ENCODE results near the gene STUM. TPM values are rescaled to one million over a fixed set of nuclear protein-coding genes. Genes with fewer than 3 reads are reported as not detected.

STUM gene
- polyA plus RNA-seq, 2 of the 4 experiments (the other 2 are of a cell fraction) = not detected

GRCh38 chr1:226602186-226603021 lies 53.8 kb downstream of the STUM start (continued):
- no peak for TF ChIP-seq EP300 (IDR thresholded peaks at IDR 0.05)
- TF ChIP-seq HEYL (CRISPR knock-in tag; IDR thresholded peaks at IDR 0.05) = no peak

GRCh38 chr1:226603022-226603857 lies 54.7 kb downstream of the STUM start:
- WGBS (ENCODE audit: missing lambda C conversion rate) = 53% methylated on average over 8 of the region's 8 CpGs
- Histone ChIP-seq H3K9me3 (no peaks in the 10 kb centered on the region), H3K27ac (no peak overlapping the region), H3K4me1 (no peaks in the 10 kb centered on the region), H3K4me3 (no peak overlapping the region), H3K4me2 (no peak overlapping the region)
- no peak for DNase-seq (ENCODE audit: low read depth in 1 of 2, low spot score in 1 of 2)
- ChIA-PET CTCF (interaction anchor here (1.0 to 1.4 kb wide), 5 partner anchors 10 to 178 kb away, joined by 3 to 6 read pairs (median 3); no protein-coding TSS in a partner anchor), POLR2A (no interaction called here)
- TF ChIP-seq CBX2 (IDR thresholded peaks at IDR 0.05; ENCODE audit: borderline replicate concordance, low read depth) (no peak), RNF2 (IDR thresholded peaks at IDR 0.05; ENCODE audit: borderline replicate concordance, low read depth) (no peak), CBX8 (IDR thresholded peaks at IDR 0.05) (no peak), NPAS2 (CRISPR knock-in tag; IDR thresholded peaks at IDR 0.05; ENCODE audit: borderline replicate concordance) (no peak), KDM1A (IDR thresholded peaks at IDR 0.05; ENCODE audit: low read depth) (no peak), KDM5A (IDR thresholded peaks at IDR 0.05) (no peak), MAX (IDR thresholded peaks at IDR 0.05) (no peak), JUNB (IDR thresholded peaks at IDR 0.05) (no peak)
- ATAC-seq = no peak
- no peak for FAIRE-seq

- CTCF ChIA-PET = interaction anchor here (1.0 to 1.5 kb wide), 5 partner anchors 21 to 179 kb away, joined by 3 to 6 read pairs (median 4); no protein-coding TSS in a partner anchor
- no peak for FAIRE-seq
- no peaks in the 10 kb centered on the region for H3K9me3 ChIP-seq
- TF ChIP-seq GATA3 (IDR thresholded peaks at IDR 0.05; ENCODE audit: borderline replicate concordance) = no peak
- TF ChIP-seq HES2 (IDR thresholded peaks at IDR 0.05) = no peak
- no peak for TF ChIP-seq ATOH8 (CRISPR knock-in tag; IDR thresholded peaks at IDR 0.05; ENCODE audit: low read depth)
- TF ChIP-seq NFE2L2 (conservative IDR thresholded peaks at IDR 0.05; ENCODE audit: low read length) = no peak
- TF ChIP-seq HMGXB4 (CRISPR knock-in tag; IDR thresholded peaks at IDR 0.05; ENCODE audit: borderline replicate concordance) = no peak
- TF ChIP-seq HEYL (CRISPR knock-in tag; IDR thresholded peaks at IDR 0.05) = no peak
- TF ChIP-seq NR3C1 (IDR thresholded peaks at IDR 0.05) = no peak
- TF ChIP-seq EHF (CRISPR knock-in tag; IDR thresholded peaks at IDR 0.05) = no peak
- TF ChIP-seq CHD4 (IDR thresholded peaks at IDR 0.05; ENCODE audit: borderline replicate concordance) = no peak
- no peak for TF ChIP-seq BHLHE40 (IDR thresholded peaks at IDR 0.05; ENCODE audit: low read depth, low read length)
- no peak for TF ChIP-seq ZC3H11A (IDR thresholded peaks at IDR 0.05)
- no peak for TF ChIP-seq ESRRA (IDR thresholded peaks at IDR 0.05; ENCODE audit: borderline replicate concordance, low read length)
- no peak for TF ChIP-seq CBX8 (IDR thresholded peaks at IDR 0.05)
- no peak for TF ChIP-seq MAX (IDR thresholded peaks at IDR 0.05)
- ATAC-seq = no peak
- H3K4me1 ChIP-seq = no peaks in the 10 kb centered on the region
- DNase-seq (ENCODE audit: low read depth in 1 of 2, low spot score in 1 of 2) = no peak
- POLR2A ChIA-PET = no interaction called here
- H3K27ac ChIP-seq = no peak overlapping the region
- WGBS (ENCODE audit: missing lambda C conversion rate) = 70% methylated on average over 16 of the region's 19 CpGs
- no peak overlapping the region for H3K4me2 ChIP-seq
- no peak overlapping the region for H3K4me3 ChIP-seq
These were observed 55.4 kb downstream of the STUM start for GRCh38 chr1:226603858-226604559.

Measured in A549 (cell line).